ENCODE data around the gene SCCPDH.
A peak's percentile ranks its signal among the peaks of the same experiment; 100 is the strongest.

Gene SCCPDH

DNA sequence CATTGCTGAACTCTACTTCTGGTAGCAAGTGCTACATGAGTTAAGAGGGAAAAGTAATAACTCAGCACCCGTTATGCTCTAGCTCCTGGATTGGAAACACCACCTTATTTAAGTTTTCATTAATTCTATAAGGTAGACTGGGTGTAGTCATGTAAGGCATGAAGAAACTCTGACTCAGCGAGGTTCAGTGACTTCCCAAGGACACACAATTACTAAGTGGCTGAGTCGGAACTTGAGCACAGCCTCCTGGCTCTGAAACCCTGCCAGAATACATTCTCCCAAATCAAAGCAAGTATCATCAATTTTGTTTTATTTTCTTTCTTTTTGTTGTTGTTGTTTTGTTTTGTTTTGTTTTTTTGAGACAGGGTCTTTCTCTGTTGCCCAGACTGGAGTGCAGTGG, 29.1 kb upstream of the SCCPDH start:
- TF ChIP-seq, protein P1, sequence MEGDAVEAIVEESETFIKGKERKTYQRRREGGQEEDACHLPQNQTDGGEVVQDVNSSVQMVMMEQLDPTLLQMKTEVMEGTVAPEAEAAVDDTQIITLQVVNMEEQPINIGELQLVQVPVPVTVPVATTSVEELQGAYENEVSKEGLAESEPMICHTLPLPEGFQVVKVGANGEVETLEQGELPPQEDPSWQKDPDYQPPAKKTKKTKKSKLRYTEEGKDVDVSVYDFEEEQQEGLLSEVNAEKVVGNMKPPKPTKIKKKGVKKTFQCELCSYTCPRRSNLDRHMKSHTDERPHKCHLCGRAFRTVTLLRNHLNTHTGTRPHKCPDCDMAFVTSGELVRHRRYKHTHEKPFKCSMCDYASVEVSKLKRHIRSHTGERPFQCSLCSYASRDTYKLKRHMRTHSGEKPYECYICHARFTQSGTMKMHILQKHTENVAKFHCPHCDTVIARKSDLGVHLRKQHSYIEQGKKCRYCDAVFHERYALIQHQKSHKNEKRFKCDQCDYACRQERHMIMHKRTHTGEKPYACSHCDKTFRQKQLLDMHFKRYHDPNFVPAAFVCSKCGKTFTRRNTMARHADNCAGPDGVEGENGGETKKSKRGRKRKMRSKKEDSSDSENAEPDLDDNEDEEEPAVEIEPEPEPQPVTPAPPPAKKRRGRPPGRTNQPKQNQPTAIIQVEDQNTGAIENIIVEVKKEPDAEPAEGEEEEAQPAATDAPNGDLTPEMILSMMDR (IDR thresholded peaks at IDR 0.05; ENCODE audit: low read depth, low read length, missing control alignments) = no peak

DNA sequence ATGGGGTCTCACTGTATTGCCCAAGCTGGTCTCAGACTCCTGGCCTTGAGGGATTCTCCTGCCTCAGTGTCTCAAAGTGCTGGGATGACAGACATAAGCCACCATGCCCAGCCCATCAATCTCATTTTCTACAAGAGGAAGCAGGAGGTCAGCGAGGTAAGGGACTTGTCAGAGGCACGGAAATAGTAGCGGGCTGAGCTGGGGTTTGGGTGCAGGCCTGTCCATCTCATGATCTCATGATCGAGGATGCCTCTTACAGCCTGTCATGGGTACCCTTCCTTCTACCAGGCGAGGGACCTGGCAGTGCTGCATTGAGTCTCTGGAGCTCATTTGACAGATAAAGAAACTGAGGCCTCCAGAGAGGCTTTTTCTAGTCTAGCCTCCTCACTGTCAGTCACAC, 28.5 kb upstream of the SCCPDH start:
- TF ChIP-seq, protein P1 (IDR thresholded peaks at IDR 0.05; ENCODE audit: low read depth, low read length, missing control alignments) = no peak
- DNase-seq (ENCODE audit: low read depth) = no peak
- no peak overlapping the region for H3K4me3 ChIP-seq (ENCODE audit: low read depth, low read length)

More for the DNA sequence above, 29.1 kb upstream of the SCCPDH start:
- H3K4me3 ChIP-seq (ENCODE audit: low read depth, low read length) = no peak overlapping the region
- no peak for DNase-seq (ENCODE audit: low read depth)

DNA sequence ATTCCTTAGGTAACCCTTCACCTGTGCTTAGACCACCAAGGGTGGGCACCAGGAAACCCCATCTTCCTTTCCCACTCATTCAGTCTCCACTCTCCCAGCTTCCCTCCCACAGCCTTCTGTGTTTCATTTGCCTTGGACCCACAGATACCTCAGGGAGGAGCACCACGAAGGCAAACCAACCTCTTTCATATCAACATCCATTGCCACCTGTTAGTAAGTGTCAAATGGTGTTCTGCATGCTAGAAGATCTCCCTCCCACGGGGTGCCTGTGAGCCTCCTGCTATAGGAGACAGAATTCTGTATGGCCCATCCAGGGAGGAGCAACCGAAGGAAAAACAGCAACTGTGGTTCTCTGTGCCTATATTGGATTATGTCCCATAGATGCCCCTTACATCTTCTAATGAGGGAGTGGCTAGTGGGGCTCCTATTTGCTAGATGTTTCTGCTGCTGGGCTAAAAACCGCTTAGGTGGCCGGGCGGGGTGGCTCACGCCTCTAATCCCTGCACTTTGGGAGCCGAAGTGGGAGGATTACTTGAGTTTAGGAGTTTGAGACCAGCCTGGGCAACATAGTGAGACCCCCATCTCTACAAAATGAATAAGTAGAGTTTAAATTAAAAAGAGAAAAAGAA, 25.6 kb upstream of the SCCPDH start:
- no peak for DNase-seq (ENCODE audit: low read depth)
- TF ChIP-seq, protein P1 (IDR thresholded peaks at IDR 0.05; ENCODE audit: low read depth, low read length, missing control alignments) = no peak
- peak overlapping the region; percentile 6; the same call in 1 of the 2 replicates for H3K4me3 ChIP-seq (ENCODE audit: low read depth, low read length)

DNA sequence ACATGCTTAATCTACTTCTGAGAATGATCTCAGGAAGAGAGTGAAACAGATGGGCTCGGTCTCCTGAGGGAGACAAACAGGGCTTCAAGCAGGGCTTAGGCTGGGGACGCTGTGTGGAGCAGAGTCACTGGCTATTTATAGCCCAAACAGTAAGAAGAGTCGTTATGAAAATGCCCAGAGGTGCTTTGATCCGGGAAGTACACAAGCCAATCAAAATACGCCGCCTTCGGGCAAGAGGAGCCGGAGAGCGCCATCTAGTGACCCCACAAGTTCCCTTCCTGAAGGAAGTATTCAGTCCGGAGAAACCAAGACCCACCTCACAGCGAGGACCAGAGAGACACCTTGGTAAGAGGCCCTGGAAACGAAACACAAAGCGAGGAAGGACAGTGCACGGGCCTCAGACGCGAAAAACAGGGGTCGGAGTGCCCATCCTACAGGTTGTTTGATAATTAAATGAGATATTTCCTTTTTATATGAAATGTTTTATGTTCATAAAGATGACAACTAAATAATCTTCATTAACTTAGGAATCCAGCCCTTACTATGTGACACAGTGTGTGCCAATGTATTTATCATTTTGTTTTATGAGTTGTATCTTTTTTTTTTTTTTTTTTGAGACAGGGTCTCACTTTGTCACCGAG, 25.0 kb upstream of the SCCPDH start:
- H3K4me3 ChIP-seq (ENCODE audit: low read depth, low read length) = peak overlapping the region; percentile 6; the same call in 1 of the 2 replicates
- TF ChIP-seq, protein P1 (IDR thresholded peaks at IDR 0.05; ENCODE audit: low read depth, low read length, missing control alignments) = peak; percentile 89
- DNase-seq (ENCODE audit: low read depth) = peak; percentile 89

DNA sequence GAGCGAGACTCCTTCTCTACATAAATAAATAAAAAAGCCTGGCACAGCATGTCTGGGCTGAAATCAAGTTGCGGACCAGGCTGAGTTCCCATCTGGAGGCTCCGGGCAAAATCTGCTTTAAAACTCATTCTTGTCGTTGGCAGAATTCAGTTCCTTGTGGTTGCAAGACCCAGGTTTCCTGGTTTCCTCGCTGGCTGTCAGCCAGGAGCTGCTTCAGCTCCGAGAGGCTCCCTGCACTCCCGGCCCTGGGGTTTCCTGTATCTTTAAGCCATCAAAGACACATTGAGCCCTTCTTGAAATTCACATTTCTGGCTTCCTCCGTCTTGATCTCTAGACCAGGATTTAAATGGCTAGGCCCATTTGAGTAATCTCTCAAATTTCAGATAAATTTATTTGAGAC, 20.6 kb upstream of the SCCPDH start:
- DNase-seq (ENCODE audit: low read depth) = no peak
- TF ChIP-seq, protein P1 (IDR thresholded peaks at IDR 0.05; ENCODE audit: low read depth, low read length, missing control alignments) = no peak
- H3K4me3 ChIP-seq (ENCODE audit: low read depth, low read length) = no peak overlapping the region

DNA sequence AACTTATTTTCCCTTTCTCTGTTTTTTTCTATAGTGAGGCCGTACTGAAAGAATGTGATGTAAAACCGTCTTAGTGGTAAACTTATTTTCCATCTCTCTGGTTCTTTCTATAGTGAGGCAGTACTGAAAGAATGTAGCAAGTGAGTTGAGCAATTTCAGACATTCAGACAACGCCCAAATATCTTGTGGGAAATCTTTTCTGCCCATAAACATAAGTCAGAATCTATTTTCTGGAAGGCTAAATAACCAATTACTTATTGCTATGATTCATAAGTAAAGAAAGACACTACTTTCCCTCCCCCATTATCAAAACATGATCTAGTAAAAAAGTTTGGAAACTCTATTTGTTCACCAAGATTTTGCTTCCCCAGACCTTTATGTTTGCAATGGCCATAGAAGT, 18.8 kb upstream of the SCCPDH start:
- TF ChIP-seq, protein P1 (IDR thresholded peaks at IDR 0.05; ENCODE audit: low read depth, low read length, missing control alignments) = no peak

DNA sequence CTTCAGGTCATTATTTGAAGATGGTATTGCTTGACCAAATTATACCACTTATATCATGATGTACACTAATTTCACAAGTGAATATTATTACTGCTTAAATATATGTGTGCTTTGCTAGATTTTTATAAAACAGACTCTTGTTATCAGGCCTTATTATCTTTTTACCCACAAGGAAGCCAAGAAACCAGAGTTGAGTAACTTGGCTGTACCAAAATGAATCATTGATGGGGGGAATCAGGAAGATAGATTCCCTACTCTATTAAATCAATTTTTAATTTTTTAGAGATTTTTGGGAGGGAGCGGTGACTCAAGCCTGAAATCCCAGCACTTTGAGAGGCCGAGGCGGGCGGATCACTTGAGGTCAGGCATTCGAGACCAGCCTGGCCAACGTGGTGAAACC, 16.0 kb upstream of the SCCPDH start:
- TF ChIP-seq, protein P1 (IDR thresholded peaks at IDR 0.05; ENCODE audit: low read depth, low read length, missing control alignments) = no peak
- DNase-seq (ENCODE audit: low read depth) = no peak
- H3K4me3 ChIP-seq (ENCODE audit: low read depth, low read length) = no peak overlapping the region

More for the DNA sequence above, 18.8 kb upstream of the SCCPDH start:
- H3K4me3 ChIP-seq (ENCODE audit: low read depth, low read length) = no peak overlapping the region
- no peak for DNase-seq (ENCODE audit: low read depth)

Data from GM12864 (cell line).